Endodermal cell (in vitro differentiated cells): ENCODE measurements around the gene CEP20. TPM values are rescaled to one million over a fixed set of nuclear protein-coding genes. Genes with fewer than 3 reads are reported as not detected.

Experiments used
- DNase-seq: peaks from one replicate; pipeline ENCODE4 v3.0.0-alpha.2; 2017
- H3K27ac ChIP-seq: 2 replicates; pipeline ENCODE4 v1.5.1; 2013; ENCODE audit warnings: mild to moderate bottlenecking, low read depth, low read length, moderate library complexity
- H3K27me3 ChIP-seq: 2 replicates; pipeline ENCODE4 v1.6.1; 2013; ENCODE audit warnings: mild to moderate bottlenecking, low read length, moderate library complexity; ENCODE audit not compliant: insufficient read depth, control insufficient read depth, poor library complexity, severe bottlenecking
- H3K36me3 ChIP-seq: 2 replicates; pipeline ENCODE4 v1.7.0; 2013; ENCODE audit warnings: mild to moderate bottlenecking, low read length, moderate library complexity; ENCODE audit not compliant: control insufficient read depth, insufficient read depth
- H3K4me1 ChIP-seq: one replicate; pipeline ENCODE4 v1.7.0; 2013; ENCODE audit warnings: low read length; ENCODE audit not compliant: control insufficient read depth, insufficient read depth
- H3K4me3 ChIP-seq: 2 replicates; pipeline ENCODE4 v1.5.1; 2013; ENCODE audit warnings: mild to moderate bottlenecking, low read length, moderate library complexity
- H3K9ac ChIP-seq: 2 replicates; pipeline ENCODE4 v1.6.1; 2013; ENCODE audit warnings: mild to moderate bottlenecking, low read length, moderate library complexity; ENCODE audit not compliant: poor library complexity, severe bottlenecking; ENCODE audit errors: extremely low read depth
- H3K9me3 ChIP-seq: 2 replicates; pipeline ENCODE4 v1.6.1; 2013; ENCODE audit warnings: mild to moderate bottlenecking, low read length, moderate library complexity; ENCODE audit not compliant: control insufficient read depth
- H3K27ac Mint-ChIP-seq: 2 replicates; pipeline ENCODE4 v1.8.0; 2020; ENCODE audit warnings: mixed read lengths
- H3K27me3 Mint-ChIP-seq: 2 replicates; pipeline ENCODE4 v1.8.0; 2021; ENCODE audit warnings: mild to moderate bottlenecking, mixed read lengths; ENCODE audit not compliant: insufficient read depth
- H3K36me3 Mint-ChIP-seq: 2 replicates; pipeline ENCODE4 v1.8.0; 2020; ENCODE audit warnings: low read depth, mixed read lengths
- H3K4me1 Mint-ChIP-seq: 2 replicates; pipeline ENCODE4 v1.8.0; 2020; ENCODE audit warnings: mixed read lengths
- H3K4me3 Mint-ChIP-seq: 2 replicates; pipeline ENCODE4 v1.8.0; 2020; ENCODE audit warnings: mild to moderate bottlenecking, moderate library complexity, mixed read lengths
- H3K9me3 Mint-ChIP-seq: 2 replicates; pipeline ENCODE4 v1.8.0; 2020; ENCODE audit warnings: mild to moderate bottlenecking, mixed read lengths
- WGBS, 2 experiments: methylation state at CpG; one replicate each; pipeline versions ENCODE4 v1.1.5 to v1.1.7; 2013; ENCODE audit warnings: missing lambda C conversion rate in 2 of 2, mixed read lengths in 1 of 2; ENCODE audit not compliant: insufficient coverage in 1 of 2, insufficient read length in 1 of 2; 5-methylcytosine and 5-hydroxymethylcytosine counted together
- total RNA-seq, 2 donors: library from RNA; stranded (reverse); fragmentation: NEBNext Ultra II Directional in 1 of 2; extraction: Animal tissue kit (Norgen Biotek cat#: 25700) in 1 of 2; gene quantifications; 2 replicates in 1 of 2; 3 replicates in 1 of 2; pipeline ENCODE4 v1.2.1, GENCODE V29; 2021
- TF ChIP-seq, protein P1 (sequence below): fragments of 200-600 bp; sonication (generic); conservative IDR thresholded peaks from 2 replicates; pipeline ENCODE4 v1.5.0; 2021; ENCODE audit warnings: antibody characterized with exemption, mild to moderate bottlenecking

CEP20 gene
- total RNA-seq, 2 donors from 2014 or later = 30.9 to 31.1 TPM

DNA sequence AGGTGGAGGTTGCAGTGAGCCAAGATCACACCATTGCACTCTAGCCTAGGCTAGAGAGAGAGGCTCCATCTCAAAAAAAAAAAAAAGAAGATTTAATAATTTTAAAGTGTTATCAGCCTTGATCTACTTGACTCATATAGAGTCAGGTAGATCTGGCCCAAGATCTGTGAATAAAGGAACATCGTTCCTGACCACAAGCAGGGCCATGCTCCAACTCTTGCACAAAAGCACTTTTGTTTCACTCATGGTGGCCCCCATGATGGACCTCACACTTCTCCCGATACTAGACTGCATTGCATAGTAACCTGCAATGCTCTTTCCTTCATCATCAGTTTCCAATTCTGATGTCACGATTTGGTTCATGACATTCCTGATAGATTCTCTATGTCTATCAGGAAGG, 26.4 kb downstream of the CEP20 start:
- Histone ChIP-seq H3K9ac (no peak overlapping the region), H3K9me3 (no peaks in the 10 kb centered on the region), H3K4me3 (no peak overlapping the region), H3K27me3 (peaks cover 27% of the 10 kb centered on the region), H3K36me3 (peaks cover 17% of the 10 kb centered on the region), H3K4me1 (no peaks in the 10 kb centered on the region), H3K27ac (no peak overlapping the region)
- H3K27ac Mint-ChIP-seq = no peak overlapping the region
- 92 to 94% methylated on average over 3 of the region's 3 CpGs for WGBS, 2 experiments
- H3K4me3 Mint-ChIP-seq = no peak overlapping the region
- peaks cover 5% of the 10 kb centered on the region for H3K36me3 Mint-ChIP-seq
- TF ChIP-seq, protein P1, sequence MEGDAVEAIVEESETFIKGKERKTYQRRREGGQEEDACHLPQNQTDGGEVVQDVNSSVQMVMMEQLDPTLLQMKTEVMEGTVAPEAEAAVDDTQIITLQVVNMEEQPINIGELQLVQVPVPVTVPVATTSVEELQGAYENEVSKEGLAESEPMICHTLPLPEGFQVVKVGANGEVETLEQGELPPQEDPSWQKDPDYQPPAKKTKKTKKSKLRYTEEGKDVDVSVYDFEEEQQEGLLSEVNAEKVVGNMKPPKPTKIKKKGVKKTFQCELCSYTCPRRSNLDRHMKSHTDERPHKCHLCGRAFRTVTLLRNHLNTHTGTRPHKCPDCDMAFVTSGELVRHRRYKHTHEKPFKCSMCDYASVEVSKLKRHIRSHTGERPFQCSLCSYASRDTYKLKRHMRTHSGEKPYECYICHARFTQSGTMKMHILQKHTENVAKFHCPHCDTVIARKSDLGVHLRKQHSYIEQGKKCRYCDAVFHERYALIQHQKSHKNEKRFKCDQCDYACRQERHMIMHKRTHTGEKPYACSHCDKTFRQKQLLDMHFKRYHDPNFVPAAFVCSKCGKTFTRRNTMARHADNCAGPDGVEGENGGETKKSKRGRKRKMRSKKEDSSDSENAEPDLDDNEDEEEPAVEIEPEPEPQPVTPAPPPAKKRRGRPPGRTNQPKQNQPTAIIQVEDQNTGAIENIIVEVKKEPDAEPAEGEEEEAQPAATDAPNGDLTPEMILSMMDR = no peak
- no peaks in the 10 kb centered on the region for H3K9me3 Mint-ChIP-seq
- H3K27me3 Mint-ChIP-seq = peaks cover 33% of the 10 kb centered on the region
- H3K4me1 Mint-ChIP-seq = peaks cover 5% of the 10 kb centered on the region
- DNase-seq = no peak

DNA sequence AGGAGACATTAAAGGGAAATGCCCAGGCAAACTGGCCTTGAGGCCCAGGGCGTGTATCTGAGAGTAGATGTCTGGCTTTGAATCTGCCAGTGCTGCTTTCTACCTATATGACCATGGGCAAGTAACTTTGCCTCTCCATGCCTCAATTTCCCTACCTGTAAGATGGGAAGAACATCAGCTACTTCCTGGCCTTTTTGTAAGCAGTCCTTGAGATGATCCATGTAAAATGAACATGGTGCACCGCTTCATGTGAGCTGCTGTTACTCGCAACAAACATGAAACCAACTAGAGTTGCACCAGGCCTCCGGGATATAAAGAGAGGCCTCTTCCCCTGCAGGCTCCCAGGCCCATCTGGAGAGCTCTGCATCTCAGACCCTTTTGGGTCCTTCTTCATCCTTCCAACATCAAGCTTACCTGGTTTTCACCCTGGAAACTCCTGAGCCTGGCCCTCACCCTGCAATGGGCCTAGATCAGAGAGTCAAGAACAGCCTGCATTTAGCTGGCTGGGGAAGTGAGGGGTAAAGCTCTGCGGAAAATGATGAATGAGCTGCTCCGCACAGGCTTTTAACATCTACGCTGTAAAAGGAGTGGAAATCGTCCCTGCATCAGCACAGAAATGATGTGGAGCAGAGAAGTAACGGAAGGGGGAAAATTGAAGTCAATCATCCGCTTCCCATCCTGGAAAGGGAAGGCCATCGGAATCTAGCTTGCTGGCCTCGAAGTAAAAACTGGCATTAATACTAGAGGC, 29.3 kb downstream of the CEP20 start:
- no peak overlapping the region for H3K9ac ChIP-seq
- H3K27me3 Mint-ChIP-seq = peaks cover 62% of the 10 kb centered on the region
- peak overlapping the region; percentile 59 for H3K4me3 Mint-ChIP-seq
- no peaks in the 10 kb centered on the region for H3K9me3 Mint-ChIP-seq
- H3K4me3 ChIP-seq = no peak overlapping the region
- DNase-seq = no peak
- H3K27me3 ChIP-seq = peaks cover 56% of the 10 kb centered on the region
- no peaks in the 10 kb centered on the region for H3K9me3 ChIP-seq
- no peaks in the 10 kb centered on the region for H3K36me3 ChIP-seq
- TF ChIP-seq, protein P1 = no peak
- H3K36me3 Mint-ChIP-seq = no peaks in the 10 kb centered on the region
- no peak overlapping the region for H3K27ac ChIP-seq
- peaks cover 7% of the 10 kb centered on the region for H3K4me1 Mint-ChIP-seq
- WGBS, 2 experiments = 90 to 93% methylated on average over 10 to 12 of the region's 12 CpGs
- H3K27ac Mint-ChIP-seq = no peak overlapping the region
- no peaks in the 10 kb centered on the region for H3K4me1 ChIP-seq

DNA sequence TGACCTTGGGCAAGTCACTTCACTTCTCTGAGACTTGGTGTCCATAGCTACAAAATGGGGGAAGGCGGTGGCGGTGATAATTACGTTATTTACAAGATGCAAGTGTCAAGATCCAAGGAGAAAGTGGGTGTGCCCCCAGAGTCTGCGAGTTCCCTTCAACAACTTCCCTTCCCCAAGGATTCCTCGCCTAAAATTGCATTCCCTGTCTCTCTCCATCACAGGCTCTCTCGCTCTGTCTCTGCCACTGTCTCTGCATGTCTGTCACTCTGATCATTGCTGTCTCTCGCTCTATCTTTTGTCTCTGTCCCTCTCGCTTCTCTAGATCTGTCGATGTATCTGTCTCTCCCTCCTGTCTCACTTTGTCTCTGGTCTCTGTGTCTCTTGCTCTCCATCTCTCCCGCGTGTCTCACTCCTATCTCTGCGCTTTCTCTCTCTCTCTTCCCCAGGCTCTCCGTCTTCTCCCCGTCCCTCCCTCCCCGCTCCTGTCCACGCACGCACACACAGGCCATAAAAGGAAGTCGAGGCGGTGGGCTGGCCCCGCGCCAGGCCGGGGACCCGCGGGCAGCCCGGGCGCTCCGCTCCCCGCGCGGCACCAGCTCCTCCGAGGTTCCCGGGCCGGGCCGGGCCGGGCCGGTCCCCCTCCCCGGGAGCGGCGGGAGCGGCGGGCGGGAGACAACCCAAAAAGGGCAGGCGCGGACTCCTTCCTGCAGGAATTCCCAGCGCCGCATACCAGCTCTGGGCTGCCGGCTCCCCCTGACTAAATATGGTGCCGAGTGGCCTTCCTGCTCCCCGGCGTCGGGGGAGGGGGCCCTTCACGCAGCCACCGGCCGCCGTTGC, 30.5 kb downstream of the CEP20 start:
- Histone ChIP-seq H3K27me3 (peaks cover 67% of the 10 kb centered on the region), H3K27ac (no peak overlapping the region), H3K9me3 (no peaks in the 10 kb centered on the region), H3K4me3 (peak overlapping the region; percentile 81), H3K4me1 (no peaks in the 10 kb centered on the region), H3K36me3 (no peaks in the 10 kb centered on the region), H3K9ac (no peak overlapping the region)
- Mint-ChIP-seq H3K27ac (no peak overlapping the region), H3K9me3 (no peaks in the 10 kb centered on the region), H3K36me3 (no peaks in the 10 kb centered on the region), H3K27me3 (peaks cover 71% of the 10 kb centered on the region), H3K4me1 (peaks cover 7% of the 10 kb centered on the region), H3K4me3 (peak overlapping the region; percentile 59)
- WGBS, 2 experiments = 1 to 3% methylated on average over 26 to 52 of the region's 55 CpGs
- peak; percentile 83 for DNase-seq
- TF ChIP-seq, protein P1 = no peak
